GM18909 (cell line): ENCODE measurements around the gene RGS7BP.
"Not testable (repeated sequence)": the region's sequence is repeated elsewhere in the genome, so short reads cannot be mapped to it uniquely, and the experiment has no call there.

Source experiments
- ATAC-seq: cut with Tn5 transposase; IDR thresholded peaks from one replicate; pipeline ENCODE4 v1.9.1; 2021; ENCODE audit warnings: mild to moderate bottlenecking; ENCODE audit not compliant: unreplicated experiment, poor library complexity

RGS7BP gene

DNA sequence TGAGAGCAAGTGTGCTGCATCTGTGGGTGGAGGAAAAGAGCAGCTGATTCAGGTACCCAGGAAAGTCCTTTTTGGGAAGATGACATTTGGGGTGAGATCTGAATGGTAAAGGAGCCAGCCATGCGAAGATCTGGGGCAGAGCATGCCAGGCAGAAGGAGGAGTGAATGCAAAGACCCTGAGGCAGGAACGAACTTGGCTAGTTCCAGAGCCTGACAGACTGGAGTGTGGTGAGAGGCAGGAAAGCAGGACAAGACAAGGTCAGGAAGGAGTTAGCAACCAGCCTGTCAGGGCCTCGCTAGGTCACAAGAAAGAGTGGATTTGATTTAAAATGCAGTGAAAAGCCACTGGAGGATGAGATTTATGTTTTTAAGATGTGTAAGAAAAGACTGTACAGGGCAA is 28.2 kb downstream of the RGS7BP start:
- ATAC-seq = no peak

DNA sequence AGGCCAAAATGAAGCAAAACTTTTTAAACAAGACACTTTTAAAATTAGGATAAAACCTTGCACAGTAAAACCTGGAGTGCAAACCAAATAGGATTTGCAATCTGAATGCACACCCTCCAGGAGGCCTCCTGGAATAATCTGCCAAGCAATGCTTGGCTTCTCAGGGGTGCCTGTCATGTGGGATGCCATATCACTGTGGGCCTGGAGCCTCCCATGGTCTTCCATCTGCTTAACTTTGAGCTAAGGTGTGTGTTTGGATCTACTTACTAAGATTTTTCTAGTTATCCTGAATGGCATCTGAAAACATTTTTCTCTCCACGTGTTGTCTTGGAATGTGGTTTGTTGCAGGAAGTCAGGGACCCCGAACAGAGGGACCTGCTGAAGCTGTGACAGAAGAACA is 52.1 kb downstream of the RGS7BP start:
- ATAC-seq = no peak

- ATAC-seq = not testable (repeated sequence)
Measured at GRCh38 chr5:64558641-64559040, 52.8 kb downstream of the RGS7BP start.

GRCh38 chr5:64566310-64566916 is 60.6 kb downstream of the RGS7BP start:
- no peak for ATAC-seq

- no peak for ATAC-seq
Measured at GRCh38 chr5:64569858-64570257, 64.0 kb downstream of the RGS7BP start.

DNA sequence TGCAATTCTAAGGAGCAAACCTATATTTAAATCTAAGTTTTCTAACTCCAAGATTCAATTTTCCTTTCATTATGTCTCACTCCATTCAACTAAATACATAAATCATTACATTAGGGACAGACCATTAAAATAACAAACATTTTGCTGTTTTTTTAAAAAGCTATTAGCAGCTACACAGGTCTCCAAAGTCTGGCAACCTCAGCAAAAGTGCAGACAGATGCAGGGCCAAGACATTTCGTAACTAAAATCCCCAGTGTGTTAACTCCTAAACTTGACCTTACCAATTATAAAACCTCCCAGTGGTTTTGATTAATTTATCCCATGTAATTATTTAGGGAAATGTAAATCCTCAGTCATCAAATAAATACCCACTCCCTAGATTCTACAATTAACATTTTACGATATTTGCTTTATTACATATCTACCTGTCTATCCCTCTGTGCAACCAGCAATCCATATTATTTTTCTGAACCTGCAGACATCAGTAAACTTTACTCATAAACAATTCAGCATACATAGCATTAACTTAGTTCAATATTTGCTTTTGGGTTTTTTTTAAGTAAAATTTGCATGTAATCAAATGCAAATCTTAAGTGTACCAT is 64.7 kb downstream of the RGS7BP start:
- no peak for ATAC-seq

DNA sequence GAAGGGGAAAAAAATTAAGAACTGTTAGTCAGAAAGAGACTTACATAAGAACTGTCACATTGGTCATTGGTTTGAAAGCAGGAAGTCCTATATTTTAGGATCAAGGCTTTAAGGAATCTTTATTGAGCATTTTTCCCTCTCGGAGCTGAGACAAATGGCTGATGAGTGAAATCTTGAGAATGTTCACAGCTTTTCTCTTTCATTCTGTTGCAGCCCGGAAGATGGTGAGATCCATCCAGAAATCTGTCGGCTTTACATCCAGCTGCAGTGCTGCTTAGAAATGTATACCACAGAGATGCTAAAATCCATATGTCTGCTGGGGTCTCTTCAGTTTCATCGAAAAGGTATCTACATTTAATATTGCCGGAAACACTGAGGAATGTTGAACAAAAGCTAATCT is 69.7 kb downstream of the RGS7BP start:
- ATAC-seq = no peak

DNA sequence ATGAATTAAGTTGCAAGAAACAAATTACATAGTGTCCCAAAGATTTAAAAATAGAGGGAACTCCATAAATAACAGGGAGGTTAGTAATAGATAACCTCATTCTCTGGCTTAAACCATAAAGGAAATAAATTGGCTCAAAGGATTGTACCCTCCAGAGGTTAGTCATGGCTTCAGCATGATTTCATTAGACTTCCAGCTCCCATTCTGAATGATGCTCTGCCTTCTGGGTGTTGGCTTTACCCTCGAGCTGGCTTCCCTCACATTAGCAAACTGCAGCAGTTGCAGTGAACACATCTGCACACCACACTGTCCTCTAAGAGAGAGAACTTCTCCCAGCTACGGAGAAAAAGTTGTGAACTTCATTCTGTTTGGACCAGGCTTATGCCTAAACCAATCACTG is 70.4 kb downstream of the RGS7BP start:
- no peak for ATAC-seq

DNA sequence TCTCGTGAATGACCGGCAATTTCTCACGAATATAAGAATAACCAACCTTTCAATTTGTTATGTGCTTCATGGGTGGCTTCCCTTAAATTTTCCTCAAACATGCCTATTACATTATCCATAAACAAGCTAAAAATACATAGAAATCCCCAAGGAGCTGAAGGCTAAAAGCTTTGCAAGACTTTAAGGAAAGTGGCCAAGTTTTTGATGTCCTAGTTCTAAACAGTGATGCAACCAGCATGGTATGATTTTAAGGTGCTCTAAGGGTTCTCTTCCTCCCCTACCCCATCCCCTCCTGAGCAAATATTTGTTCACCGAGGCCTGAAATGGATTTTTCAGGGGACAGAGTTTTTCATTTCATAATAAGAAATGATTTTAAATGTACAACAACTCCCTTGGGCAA is 79.8 kb downstream of the RGS7BP start:
- ATAC-seq = no peak

GRCh38 chr5:64587370-64587769 is 81.6 kb downstream of the RGS7BP start:
- ATAC-seq = no peak

- no peak for ATAC-seq
Measured at GRCh38 chr5:64592730-64593341, 87.0 kb downstream of the RGS7BP start.

DNA sequence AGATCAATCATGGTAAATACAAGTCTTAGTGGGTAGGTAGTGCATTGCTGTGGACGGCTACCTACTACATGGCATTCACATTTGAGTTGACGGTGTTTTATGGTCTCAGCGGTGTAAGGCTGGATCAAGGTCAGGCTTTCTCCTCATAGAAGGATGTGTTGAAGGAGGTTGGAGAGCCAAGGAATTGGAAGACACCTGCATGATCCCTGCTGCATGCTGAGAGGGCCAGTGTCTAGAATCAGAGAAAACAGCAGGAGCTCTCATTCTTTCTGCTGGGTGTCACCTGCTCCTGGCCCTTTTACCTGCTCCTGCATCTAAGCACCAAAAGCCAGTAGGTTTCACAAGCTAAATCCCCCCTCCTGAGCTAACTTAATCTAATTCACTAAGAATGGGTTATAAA is 88.2 kb downstream of the RGS7BP start:
- no peak for ATAC-seq

GRCh38 chr5:64594601-64595000 is 88.8 kb downstream of the RGS7BP start:
- no peak for ATAC-seq

DNA sequence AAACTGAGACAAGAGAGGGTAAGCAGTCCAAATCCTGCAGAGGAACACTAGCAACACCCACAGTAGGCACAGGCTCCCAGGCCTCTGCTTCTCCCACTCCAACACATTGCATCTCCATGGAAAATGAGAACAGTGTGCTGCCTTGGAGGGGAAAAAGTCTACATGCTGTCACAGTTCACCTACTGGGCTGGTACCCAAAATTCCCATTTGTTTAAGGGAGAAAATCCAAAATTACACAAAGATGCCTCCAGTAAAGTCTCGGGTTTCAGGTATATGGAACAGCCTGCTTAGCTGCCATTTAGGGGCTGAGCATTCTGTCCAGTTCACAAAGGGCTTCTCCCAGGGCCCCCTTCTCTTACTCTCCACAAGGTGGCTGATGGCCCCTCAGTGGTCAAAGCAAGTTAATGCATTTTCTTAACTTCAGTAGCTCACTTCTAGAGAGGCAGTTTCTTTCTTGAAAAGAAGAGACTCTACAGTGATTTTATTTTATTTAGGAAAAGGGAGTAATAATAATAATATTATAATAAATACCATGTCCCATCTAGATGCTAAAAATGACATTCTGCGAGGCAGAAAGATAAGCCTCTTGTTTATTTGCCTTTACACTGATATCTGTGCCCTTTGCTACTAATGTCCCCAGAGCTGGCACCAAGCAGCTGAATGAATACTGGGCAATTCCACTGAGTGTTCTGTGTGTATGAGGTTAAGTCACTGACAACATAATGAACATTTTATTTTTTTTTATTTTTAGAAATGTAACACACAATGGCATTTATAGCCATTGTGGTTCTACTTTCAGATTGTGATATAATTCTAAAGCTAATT is 89.4 kb downstream of the RGS7BP start:
- no peak for ATAC-seq

GRCh38 chr5:64599226-64599625 is 93.4 kb downstream of the RGS7BP start:
- no peak for ATAC-seq

DNA sequence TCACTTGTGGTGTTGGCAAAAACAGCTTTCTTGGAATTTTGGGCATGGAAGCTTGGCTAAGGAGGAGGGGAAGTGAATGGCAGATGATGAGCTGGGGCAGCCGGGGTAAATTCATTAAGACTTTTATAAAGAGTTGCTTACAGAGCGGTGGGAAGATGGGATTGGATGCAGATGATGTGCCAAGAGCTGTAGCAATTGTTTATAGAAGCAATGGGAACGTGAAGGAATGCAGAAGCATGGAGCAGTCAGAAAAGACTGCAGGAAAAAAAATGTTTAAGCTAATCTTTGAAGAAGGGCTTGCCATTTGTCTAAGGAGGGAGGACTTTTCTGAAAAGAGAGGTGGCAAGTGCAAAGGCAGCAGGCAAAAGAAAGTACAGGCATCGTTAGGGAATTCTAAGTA is 97.9 kb downstream of the RGS7BP start:
- no peak for ATAC-seq

DNA sequence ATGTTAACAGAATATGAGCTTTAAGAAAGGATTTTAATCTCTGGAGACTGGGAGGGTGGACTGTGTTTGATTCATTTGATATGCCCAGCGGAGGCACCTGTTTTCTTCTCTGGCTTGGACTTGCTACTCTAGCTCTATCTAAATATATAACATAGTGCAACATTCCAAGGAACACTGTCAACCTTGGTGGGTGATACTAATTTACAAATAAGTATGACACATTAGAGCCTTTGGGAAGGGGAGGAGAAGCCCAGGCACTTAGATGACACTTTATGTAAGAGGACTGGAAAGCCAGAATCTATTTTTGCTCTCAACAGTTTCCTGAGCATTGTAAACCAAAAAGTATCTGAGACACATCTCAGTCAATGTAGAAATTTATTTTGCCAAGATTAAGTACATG is 101.1 kb downstream of the RGS7BP start:
- ATAC-seq = no peak

GRCh38 chr5:64612344-64612961 is 106.6 kb downstream of the RGS7BP start:
- ATAC-seq = peak; percentile 40

GRCh38 chr5:64615895-64616294 is 110.1 kb downstream of the RGS7BP start:
- peak; percentile 89 for ATAC-seq

DNA sequence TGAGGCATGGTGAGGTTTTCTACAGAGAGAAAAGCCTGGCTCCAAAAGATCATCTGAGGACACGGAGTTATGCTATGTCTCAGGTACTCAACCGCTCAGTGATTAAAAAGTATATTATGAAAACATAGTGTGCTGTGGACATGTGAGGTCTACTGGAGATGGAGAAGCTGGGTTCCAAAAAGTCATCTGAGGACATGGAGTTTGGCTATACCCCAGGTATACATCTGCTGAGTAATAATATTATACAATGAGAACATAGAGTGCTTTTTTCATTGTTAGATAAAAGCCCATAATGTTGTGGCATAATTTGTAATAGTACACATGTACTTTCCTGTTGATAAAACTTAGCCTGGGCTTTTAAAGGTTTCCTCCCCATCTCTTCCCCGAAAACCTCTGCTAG is 113.8 kb downstream of the RGS7BP start:
- no peak for ATAC-seq

DNA sequence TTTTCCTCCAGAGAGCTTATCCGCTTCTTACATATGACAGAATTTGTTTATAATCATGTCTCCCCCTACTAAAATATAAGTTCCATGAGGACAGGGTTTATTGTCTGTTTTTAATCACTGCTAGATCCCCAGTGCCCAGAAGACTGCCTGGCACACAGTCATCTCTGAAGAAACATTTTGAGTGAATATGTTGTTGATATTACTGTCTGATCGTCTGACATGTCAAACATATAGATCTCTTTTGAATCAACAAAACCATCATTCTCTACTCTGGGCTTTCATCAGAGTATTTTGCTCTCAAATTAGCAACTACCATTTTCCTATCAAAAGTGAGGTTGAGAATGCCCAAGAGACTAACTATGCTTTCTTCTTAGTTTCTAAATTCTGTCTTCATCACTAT is 117.2 kb downstream of the RGS7BP start:
- ATAC-seq = no peak
